Ishikawa (cell line): ENCODE results near the gene MCU.

Experiments used
- CREB1 ChIP-seq: IDR thresholded peaks from 2 replicates; pipeline ENCODE4 v1.6.1; 2012; ENCODE audit warnings: low read depth
- EP300 ChIP-seq: IDR thresholded peaks from 2 replicates; pipeline ENCODE4 v1.6.1; 2012; ENCODE audit warnings: borderline replicate concordance
- FOXM1 ChIP-seq: IDR thresholded peaks from 2 replicates; pipeline ENCODE4 v1.6.1; 2012; ENCODE audit warnings: low read depth, borderline replicate concordance
- MAX ChIP-seq: IDR thresholded peaks from 2 replicates; pipeline ENCODE4 v1.6.1; 2012
- NFIC ChIP-seq: IDR thresholded peaks from 2 replicates; pipeline ENCODE4 v1.6.1; 2012
- RAD21 ChIP-seq: IDR thresholded peaks from 2 replicates; pipeline ENCODE4 v1.6.1; 2012; ENCODE audit warnings: low read depth
- TAF1 ChIP-seq: IDR thresholded peaks from 2 replicates; pipeline ENCODE4 v1.6.1; 2012; ENCODE audit warnings: low read depth, mild to moderate bottlenecking
- USF1 ChIP-seq: IDR thresholded peaks from 2 replicates; pipeline ENCODE4 v1.6.1; 2012
- TF ChIP-seq, protein P1 (sequence below): IDR thresholded peaks from 2 replicates; pipeline ENCODE4 v1.6.1; 2012; ENCODE audit warnings: low read depth, mild to moderate bottlenecking

GRCh38 chr10:72794260-72794659 lies 102.3 kb downstream of the MCU start:
- TF ChIP-seq EP300 (no peak), TAF1 (no peak), RAD21 (no peak), MAX (no peak), CREB1 (no peak), NFIC (no peak), FOXM1 (no peak), USF1 (no peak)
- TF ChIP-seq, protein P1, sequence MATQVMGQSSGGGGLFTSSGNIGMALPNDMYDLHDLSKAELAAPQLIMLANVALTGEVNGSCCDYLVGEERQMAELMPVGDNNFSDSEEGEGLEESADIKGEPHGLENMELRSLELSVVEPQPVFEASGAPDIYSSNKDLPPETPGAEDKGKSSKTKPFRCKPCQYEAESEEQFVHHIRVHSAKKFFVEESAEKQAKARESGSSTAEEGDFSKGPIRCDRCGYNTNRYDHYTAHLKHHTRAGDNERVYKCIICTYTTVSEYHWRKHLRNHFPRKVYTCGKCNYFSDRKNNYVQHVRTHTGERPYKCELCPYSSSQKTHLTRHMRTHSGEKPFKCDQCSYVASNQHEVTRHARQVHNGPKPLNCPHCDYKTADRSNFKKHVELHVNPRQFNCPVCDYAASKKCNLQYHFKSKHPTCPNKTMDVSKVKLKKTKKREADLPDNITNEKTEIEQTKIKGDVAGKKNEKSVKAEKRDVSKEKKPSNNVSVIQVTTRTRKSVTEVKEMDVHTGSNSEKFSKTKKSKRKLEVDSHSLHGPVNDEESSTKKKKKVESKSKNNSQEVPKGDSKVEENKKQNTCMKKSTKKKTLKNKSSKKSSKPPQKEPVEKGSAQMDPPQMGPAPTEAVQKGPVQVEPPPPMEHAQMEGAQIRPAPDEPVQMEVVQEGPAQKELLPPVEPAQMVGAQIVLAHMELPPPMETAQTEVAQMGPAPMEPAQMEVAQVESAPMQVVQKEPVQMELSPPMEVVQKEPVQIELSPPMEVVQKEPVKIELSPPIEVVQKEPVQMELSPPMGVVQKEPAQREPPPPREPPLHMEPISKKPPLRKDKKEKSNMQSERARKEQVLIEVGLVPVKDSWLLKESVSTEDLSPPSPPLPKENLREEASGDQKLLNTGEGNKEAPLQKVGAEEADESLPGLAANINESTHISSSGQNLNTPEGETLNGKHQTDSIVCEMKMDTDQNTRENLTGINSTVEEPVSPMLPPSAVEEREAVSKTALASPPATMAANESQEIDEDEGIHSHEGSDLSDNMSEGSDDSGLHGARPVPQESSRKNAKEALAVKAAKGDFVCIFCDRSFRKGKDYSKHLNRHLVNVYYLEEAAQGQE, result no peak
